ENCODE data around the gene MRGPRG. TPM values are rescaled to one million over a fixed set of nuclear protein-coding genes. Genes with fewer than 3 reads are reported as not detected.

The MRGPRG gene
- total and polyA plus RNA-seq, 2 of the 8 experiments (the other 6 are each of a cell fraction or from before 2014, with no cell fraction given) = not detected

GRCh38 chr11:3202305-3202704, 16.3 kb downstream of the MRGPRG start (continued):
- no peak for TF ChIP-seq USF2 (IDR thresholded peaks at IDR 0.05; ENCODE audit: low read length)
